Measurements from ENCODE around the gene ZNF580. TPM values are rescaled to one million over a fixed set of nuclear protein-coding genes. Genes with fewer than 3 reads are reported as not detected.

Gene ZNF580
- total and polyA plus RNA-seq, 9 of the 15 experiments (the other 6 are each of a cell fraction or from before 2014, with no cell fraction given), result 2.3 to 47.4 (median 6.0) TPM

GRCh38 chr19:55605637-55606470 is 34.9 kb upstream of the ZNF580 start, which contains the start of gene ZNF865 (continued):
- 0 out of 2 replicates have a peak, but pooled peaks have one; percentile 43 for TF ChIP-seq MYC (IDR thresholded peaks at IDR 0.05; ENCODE audit: low read depth, low read length)
- TF ChIP-seq MYC (CRISPR knock-in tag; IDR thresholded peaks at IDR 0.05; ENCODE audit: borderline replicate concordance, low read depth), result no peak
- TF ChIP-seq ZNF589 (CRISPR knock-in tag; IDR thresholded peaks at IDR 0.05; ENCODE audit: low read depth), result no peak
- peak; percentile 93 for TF ChIP-seq BRD9 (IDR thresholded peaks at IDR 0.05; ENCODE audit: low read depth, partially characterized antibody)
- TF ChIP-seq SMARCB1 (IDR thresholded peaks at IDR 0.05; ENCODE audit: insufficient read length, low read depth), result no peak
- TF ChIP-seq CREB5 (CRISPR knock-in tag; IDR thresholded peaks at IDR 0.05), result no peak
- TF ChIP-seq FOXK1 (CRISPR knock-in tag; IDR thresholded peaks at IDR 0.05; ENCODE audit: borderline replicate concordance), result no peak
- TF ChIP-seq MYBL2 (IDR thresholded peaks at IDR 0.05; ENCODE audit: low read depth), result no peak
- TF ChIP-seq MYBL2 (CRISPR knock-in tag; IDR thresholded peaks at IDR 0.05; ENCODE audit: borderline replicate concordance), result no peak
- no peak for TF ChIP-seq ZNF280B (CRISPR knock-in tag; IDR thresholded peaks at IDR 0.05)
- TF ChIP-seq KLF13 (tag; IDR thresholded peaks at IDR 0.05; ENCODE audit: borderline replicate concordance, low read depth), result 0 out of 2 replicates have a peak, but pooled peaks have one; percentile 6
- TF ChIP-seq CTCFL (IDR thresholded peaks at IDR 0.05; ENCODE audit: borderline replicate concordance, insufficient read depth, low read depth, low read length, poor library complexity, severe bottlenecking), result peak; percentile 24
- no peak for TF ChIP-seq MAFK (IDR thresholded peaks at IDR 0.05; ENCODE audit: low read length)
- no peak for TF ChIP-seq RNF219 (CRISPR knock-in tag; IDR thresholded peaks at IDR 0.05)
- TF ChIP-seq GMEB1 (CRISPR knock-in tag; IDR thresholded peaks at IDR 0.05), result no peak
- 0 out of 4 replicates have a peak, but pooled peaks of 1 of the 2 experiments have one; percentile 15 for TF ChIP-seq KDM1A (IDR thresholded peaks at IDR 0.05)
- no peak for TF ChIP-seq MCM2 (IDR thresholded peaks at IDR 0.05; ENCODE audit: low read depth)
- no peak for TF ChIP-seq ZFP30 (CRISPR knock-in tag; IDR thresholded peaks at IDR 0.05; ENCODE audit: borderline replicate concordance)
